ENCODE results near the gene SLIT3. TPM values are rescaled to one million over a fixed set of nuclear protein-coding genes. Genes with fewer than 3 reads are reported as not detected.

The SLIT3 gene
- total and polyA plus RNA-seq, 8 donors = 1.2 to 24.5 (median 8.6) TPM

DNA sequence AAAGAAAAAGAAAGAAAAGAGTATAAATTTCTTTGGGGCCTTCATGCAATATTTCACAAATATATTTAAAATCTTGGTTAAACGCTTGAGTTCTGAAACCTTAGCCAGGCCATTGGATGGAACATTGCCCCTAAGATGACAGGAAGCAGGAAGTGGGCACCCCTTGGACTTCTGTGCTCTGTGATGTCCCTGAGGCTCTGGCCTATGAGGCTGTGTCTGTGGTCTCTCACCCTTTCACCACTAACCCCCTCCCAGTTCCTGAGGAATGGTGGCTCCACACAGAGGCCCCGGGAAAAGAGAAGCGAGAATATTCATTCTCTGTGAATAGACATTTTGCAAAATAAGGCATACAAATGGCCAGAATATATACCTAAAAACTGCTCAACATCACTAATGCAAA is 401.3 kb downstream of the SLIT3 start:
- H3K4me3 ChIP-seq = no peak overlapping the region
- H3K27ac ChIP-seq = no peak overlapping the region
- no peaks in the 10 kb centered on the region for H3K36me3 ChIP-seq
- no peak for DNase-seq
- 70 to 84% (median 80%) methylated on average over 3 of the region's 3 CpGs for WGBS, 5 donors
- no peaks in the 10 kb centered on the region for H3K4me1 ChIP-seq
- TF ChIP-seq POLR2AphosphoS5 (IDR thresholded peaks at IDR 0.05) = no peak
- no peak for TF ChIP-seq EP300 (IDR thresholded peaks at IDR 0.05)
- H3K9me3 ChIP-seq = no peaks in the 10 kb centered on the region
- intact Hi-C loops (cut with DNase I; ENCODE audit: low total_unique reads) = no loop called here
- no peaks in the 10 kb centered on the region for H3K27me3 ChIP-seq

DNA sequence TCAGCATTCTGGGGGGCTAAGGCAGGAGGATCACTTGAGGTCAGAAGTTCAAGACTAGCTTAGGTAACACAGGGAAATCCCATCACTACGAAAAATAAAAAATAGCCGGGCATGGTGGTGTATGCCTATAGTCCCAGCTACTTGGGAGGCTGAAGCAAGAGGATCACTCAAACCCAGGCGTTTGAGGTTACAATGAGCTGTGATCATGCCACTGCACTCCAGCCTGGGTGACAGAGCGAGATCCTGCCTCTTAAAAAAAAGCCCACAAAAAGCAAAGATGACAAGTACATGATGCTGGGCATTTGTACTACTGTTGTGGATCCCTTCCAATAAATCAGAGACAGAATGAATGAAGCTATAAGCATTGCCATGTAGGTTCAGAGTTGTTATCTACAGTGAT is 401.7 kb downstream of the SLIT3 start:
- H3K4me1 ChIP-seq = no peaks in the 10 kb centered on the region
- 83 to 90% (median 89%) methylated on average over 4 of the region's 4 CpGs for WGBS, 5 donors
- H3K27ac ChIP-seq = no peak overlapping the region
- H3K4me3 ChIP-seq = no peak overlapping the region
- H3K36me3 ChIP-seq = no peaks in the 10 kb centered on the region
- intact Hi-C loops (cut with DNase I; ENCODE audit: low total_unique reads) = no loop called here
- H3K27me3 ChIP-seq = no peaks in the 10 kb centered on the region
- H3K9me3 ChIP-seq = no peaks in the 10 kb centered on the region
- DNase-seq = no peak
- TF ChIP-seq POLR2A (IDR thresholded peaks at IDR 0.05) = no peak

- no peaks in the 10 kb centered on the region for H3K9me3 ChIP-seq
- TF ChIP-seq POLR2A (IDR thresholded peaks at IDR 0.05) = no peak
- TF ChIP-seq, protein P1, sequence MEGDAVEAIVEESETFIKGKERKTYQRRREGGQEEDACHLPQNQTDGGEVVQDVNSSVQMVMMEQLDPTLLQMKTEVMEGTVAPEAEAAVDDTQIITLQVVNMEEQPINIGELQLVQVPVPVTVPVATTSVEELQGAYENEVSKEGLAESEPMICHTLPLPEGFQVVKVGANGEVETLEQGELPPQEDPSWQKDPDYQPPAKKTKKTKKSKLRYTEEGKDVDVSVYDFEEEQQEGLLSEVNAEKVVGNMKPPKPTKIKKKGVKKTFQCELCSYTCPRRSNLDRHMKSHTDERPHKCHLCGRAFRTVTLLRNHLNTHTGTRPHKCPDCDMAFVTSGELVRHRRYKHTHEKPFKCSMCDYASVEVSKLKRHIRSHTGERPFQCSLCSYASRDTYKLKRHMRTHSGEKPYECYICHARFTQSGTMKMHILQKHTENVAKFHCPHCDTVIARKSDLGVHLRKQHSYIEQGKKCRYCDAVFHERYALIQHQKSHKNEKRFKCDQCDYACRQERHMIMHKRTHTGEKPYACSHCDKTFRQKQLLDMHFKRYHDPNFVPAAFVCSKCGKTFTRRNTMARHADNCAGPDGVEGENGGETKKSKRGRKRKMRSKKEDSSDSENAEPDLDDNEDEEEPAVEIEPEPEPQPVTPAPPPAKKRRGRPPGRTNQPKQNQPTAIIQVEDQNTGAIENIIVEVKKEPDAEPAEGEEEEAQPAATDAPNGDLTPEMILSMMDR (IDR thresholded peaks at IDR 0.05) = no peak
- no peak for TF ChIP-seq POLR2AphosphoS5 (IDR thresholded peaks at IDR 0.05)
- no peak for TF ChIP-seq EP300 (IDR thresholded peaks at IDR 0.05)
- H3K36me3 ChIP-seq = no peaks in the 10 kb centered on the region
- no peak overlapping the region for H3K4me3 ChIP-seq
- intact Hi-C loops (cut with DNase I; ENCODE audit: low total_unique reads) = no loop called here
- H3K27ac ChIP-seq = no peak overlapping the region
- H3K27me3 ChIP-seq = no peaks in the 10 kb centered on the region
- DNase-seq = no peak
- 39 to 57% (median 53%) methylated on average over 7 of the region's 7 CpGs for WGBS, 5 donors
- H3K4me1 ChIP-seq = no peaks in the 10 kb centered on the region
These were observed 402.6 kb downstream of the SLIT3 start for GRCh38 chr5:168898247-168898911.

DNA sequence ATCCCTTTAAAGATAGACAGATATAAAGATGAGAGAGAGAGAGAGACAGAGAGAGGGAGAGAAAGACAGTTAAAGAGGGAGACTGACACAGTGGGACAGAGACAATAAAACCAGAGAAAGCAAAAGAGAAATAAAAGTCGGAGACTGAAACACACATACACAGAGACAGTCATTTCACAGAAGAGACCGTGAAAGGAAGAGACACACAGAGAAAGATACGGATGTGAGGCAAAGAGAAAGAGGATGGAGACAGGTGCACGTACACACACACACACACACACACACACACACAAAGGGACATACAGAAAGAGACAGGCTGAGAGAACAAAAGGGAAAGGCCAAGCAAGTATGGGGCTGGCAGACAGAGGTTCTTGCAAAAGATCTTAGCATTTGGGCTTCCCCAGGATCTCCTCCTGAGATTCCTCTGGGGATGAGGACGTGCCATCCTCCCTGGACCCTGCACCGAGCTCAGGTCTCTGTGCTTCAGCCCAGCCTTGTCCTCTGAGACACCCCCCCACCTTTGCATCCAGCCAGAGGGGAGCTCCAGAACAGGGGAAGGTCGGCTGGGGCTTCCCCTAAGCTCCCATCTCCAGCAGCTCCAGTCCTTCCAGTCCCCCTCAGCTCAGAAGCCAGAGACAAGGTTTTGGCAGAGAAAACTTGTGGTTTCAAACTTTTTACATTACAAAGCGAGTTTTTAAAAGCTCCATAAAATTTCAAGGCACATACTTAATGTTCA is 403.4 kb downstream of the SLIT3 start:
- WGBS, 5 donors = 72 to 76% (median 75%) methylated on average over 7 to 8 of the region's 8 CpGs
- intact Hi-C loops (cut with DNase I; ENCODE audit: low total_unique reads) = no loop called here
- Histone ChIP-seq H3K36me3 (no peaks in the 10 kb centered on the region), H3K4me3 (no peak overlapping the region), H3K27me3 (no peaks in the 10 kb centered on the region), H3K27ac (no peak overlapping the region), H3K9me3 (no peaks in the 10 kb centered on the region), H3K4me1 (no peaks in the 10 kb centered on the region)
- TF ChIP-seq EP300 (IDR thresholded peaks at IDR 0.05) (no peak), POLR2AphosphoS5 (IDR thresholded peaks at IDR 0.05) (no peak)
- TF ChIP-seq, protein P1 (IDR thresholded peaks at IDR 0.05) = no peak
- no peak for DNase-seq

GRCh38 chr5:168895295-168896071 is 405.5 kb downstream of the SLIT3 start:
- no peaks in the 10 kb centered on the region for H3K27me3 ChIP-seq
- no peaks in the 10 kb centered on the region for H3K9me3 ChIP-seq
- intact Hi-C loops (cut with DNase I; ENCODE audit: low total_unique reads) = no loop called here
- no peaks in the 10 kb centered on the region for H3K4me1 ChIP-seq
- H3K36me3 ChIP-seq = no peaks in the 10 kb centered on the region
- no peak overlapping the region for H3K27ac ChIP-seq
- TF ChIP-seq POLR2A (IDR thresholded peaks at IDR 0.05) = no peak
- TF ChIP-seq POLR2AphosphoS5 (IDR thresholded peaks at IDR 0.05) = no peak
- TF ChIP-seq, protein P1 (IDR thresholded peaks at IDR 0.05) = no peak
- no peak for TF ChIP-seq EP300 (IDR thresholded peaks at IDR 0.05)
- no peak overlapping the region for H3K4me3 ChIP-seq
- DNase-seq = no peak
- WGBS, 5 donors = 84 to 89% (median 85%) methylated on average over 5 of the region's 5 CpGs

Measured in stomach (tissue), 9 donors.